Right ventricle myocardium superior (tissue), 1 donor: ENCODE data around the gene DNMT3A. TPM values are rescaled to one million over a fixed set of nuclear protein-coding genes. Genes with fewer than 3 reads are reported as not detected.

Source experiments
- microRNA-seq: library from miRNA; unstranded; fragments of <30 nt; microRNA quantifications from one replicate; pipeline ENCODE4 v1.2.0, GENCODE V29; 2020
- total RNA-seq: library from RNA; stranded (reverse); fragmentation: NEBNext Ultra II Directional; extraction: Animal tissue kit (Norgen Biotek cat#: 25700); gene quantifications from one replicate; pipeline ENCODE4 v1.2.1, GENCODE V29; 2021
- donor health status: DM: no; HTN: yes; CAD: no; lungs with severe emphysema.

DNMT3A gene
- total RNA-seq, 1 donor from 2014 or later, result 20.2 TPM

Small RNAs within 50 kb of the gene (microRNA-seq; reads per million reads assigned to microRNA genes)
- 61.1 reads per million, percentile 48 among the genes with 10 or more reads in this experiment for gene MIR1301

Other genes starting within 250 kb of the DNMT3A start
- 9.2 TPM for gene POMC, start 173.3 kb downstream of the DNMT3A start, total RNA-seq